H9 (cell line): ENCODE results near the gene ASAP3. TPM values are rescaled to one million over a fixed set of nuclear protein-coding genes. Genes with fewer than 3 reads are reported as not detected.
A peak's percentile ranks its signal among the peaks of the same experiment; 100 is the strongest.

Experiments
- DNase-seq: peaks from one replicate; pipeline ENCODE4 v3.0.0-alpha.2; 2017
- H2AFZ ChIP-seq: one replicate; pipeline ENCODE4 v1.6.1; 2013; ENCODE audit warnings: mild to moderate bottlenecking, low read length, control low read depth, moderate library complexity
- H2AK5ac ChIP-seq: 2 replicates; pipeline ENCODE4 v1.6.1; 2013; ENCODE audit warnings: low read length, control low read depth, mixed read lengths; ENCODE audit not compliant: insufficient read length
- H2BK120ac ChIP-seq: one replicate; pipeline ENCODE4 v1.6.1; 2013; ENCODE audit warnings: low read depth, mild to moderate bottlenecking, low read length, control low read depth, inconsistent platforms; ENCODE audit not compliant: poor library complexity, severe bottlenecking
- H2BK12ac ChIP-seq: 2 replicates; pipeline ENCODE4 v1.6.1; 2013; ENCODE audit warnings: low read length, control low read depth, mixed read lengths, low read depth; ENCODE audit not compliant: insufficient read length
- H2BK15ac ChIP-seq: 2 replicates; pipeline ENCODE4 v1.6.1; 2013; ENCODE audit warnings: low read depth, low read length, control low read depth
- H2BK20ac ChIP-seq: one replicate; pipeline ENCODE4 v1.6.1; 2013; ENCODE audit warnings: low read depth, mild to moderate bottlenecking, low read length, control low read depth, inconsistent platforms; ENCODE audit not compliant: poor library complexity, severe bottlenecking
- H2BK5ac ChIP-seq: 2 replicates; pipeline ENCODE4 v1.6.1; 2013; ENCODE audit warnings: low read length, control low read depth, mixed read lengths; ENCODE audit not compliant: insufficient read length
- H3K14ac ChIP-seq: 2 replicates; pipeline ENCODE4 v1.6.1; 2013; ENCODE audit warnings: low read length, control low read depth; ENCODE audit not compliant: insufficient read depth
- H3K18ac ChIP-seq: 2 replicates; pipeline ENCODE4 v1.6.1; 2013; ENCODE audit warnings: low read depth, mild to moderate bottlenecking, mixed read lengths, low read length, control low read depth; ENCODE audit not compliant: insufficient read length
- H3K23ac ChIP-seq: 2 replicates; pipeline ENCODE4 v1.6.1; 2013; ENCODE audit warnings: low read length, control low read depth, mixed read lengths, low read depth; ENCODE audit not compliant: insufficient read length
- H3K23me2 ChIP-seq: 2 replicates; pipeline ENCODE4 v1.6.1; 2013; ENCODE audit warnings: low read depth, mild to moderate bottlenecking, mixed read lengths, low read length, control low read depth; ENCODE audit not compliant: insufficient read length, poor library complexity, severe bottlenecking
- H3K27ac ChIP-seq: 2 replicates; pipeline ENCODE4 v1.5.1; 2013; ENCODE audit warnings: low read length, control low read depth, mixed read lengths, low read depth; ENCODE audit not compliant: insufficient read length
- H3K27me3 ChIP-seq: 2 replicates; pipeline ENCODE4 v1.6.1; 2013; ENCODE audit warnings: low read length, control low read depth, inconsistent platforms; ENCODE audit not compliant: insufficient read depth
- H3K4ac ChIP-seq: 2 replicates; pipeline ENCODE4 v1.6.1; 2013; ENCODE audit warnings: low read depth, mild to moderate bottlenecking, control low read depth, inconsistent platforms, low read length, moderate library complexity
- H3K4me1 ChIP-seq: 2 replicates; pipeline ENCODE4 v1.6.1; 2013; ENCODE audit warnings: low read length, control low read depth, inconsistent platforms; ENCODE audit not compliant: insufficient read depth
- H3K4me2 ChIP-seq: 2 replicates; pipeline ENCODE4 v1.6.1; 2013; ENCODE audit warnings: low read length, control low read depth, mixed read lengths; ENCODE audit not compliant: insufficient read length, insufficient read depth
- H3K56ac ChIP-seq: 2 replicates; pipeline ENCODE4 v1.6.1; 2013; ENCODE audit warnings: low read depth, mild to moderate bottlenecking, mixed read lengths, low read length, control low read depth; ENCODE audit not compliant: insufficient read length
- H3K79me1 ChIP-seq: 2 replicates; pipeline ENCODE4 v1.6.1; 2013; ENCODE audit warnings: low read depth, mild to moderate bottlenecking, moderate library complexity, low read length, control low read depth, inconsistent platforms; ENCODE audit not compliant: insufficient read depth, poor library complexity, severe bottlenecking
- H3K79me2 ChIP-seq: 2 replicates; pipeline ENCODE4 v1.6.1; 2013; ENCODE audit warnings: low read length, control low read depth, inconsistent platforms; ENCODE audit not compliant: insufficient read depth
- H3K9ac ChIP-seq: 2 replicates; pipeline ENCODE4 v1.6.1; 2013; ENCODE audit warnings: low read length, control low read depth, mixed read lengths; ENCODE audit not compliant: insufficient read length; ENCODE audit errors: extremely low read depth
- H3K9me3 ChIP-seq: one replicate; pipeline ENCODE4 v1.6.1; 2013; ENCODE audit warnings: low read depth, low read length, inconsistent platforms; ENCODE audit not compliant: control insufficient read depth
- H3T11ph ChIP-seq: one replicate; pipeline ENCODE4 v1.6.1; 2013; ENCODE audit warnings: mild to moderate bottlenecking, low read length, control low read depth, inconsistent platforms
- H4K20me1 ChIP-seq: one replicate; pipeline ENCODE4 v1.6.1; 2013; ENCODE audit not compliant: control insufficient read depth, insufficient read length, insufficient read depth
- H4K5ac ChIP-seq: 2 replicates; pipeline ENCODE4 v1.6.1; 2013; ENCODE audit warnings: low read depth, mild to moderate bottlenecking, mixed read lengths, low read length, control low read depth; ENCODE audit not compliant: insufficient read length
- H4K8ac ChIP-seq: replicated peaks from 2 replicates; pipeline ENCODE4 v1.6.1; 2013; ENCODE audit warnings: low read length, control low read depth, mixed read lengths, low read depth; ENCODE audit not compliant: insufficient read length
- H4K91ac ChIP-seq: 2 replicates; pipeline ENCODE4 v1.6.1; 2013; ENCODE audit warnings: low read depth, mild to moderate bottlenecking, moderate library complexity, mixed read lengths, low read length, control low read depth; ENCODE audit not compliant: insufficient read length
- H3K27ac Mint-ChIP-seq, 3 experiments: 2 replicates in 2 of 3; 3 replicates in 1 of 3; pipeline ENCODE4 v1.8.0; 2020 to 2021; ENCODE audit warnings: mixed read lengths in 3 of 3, mild to moderate bottlenecking in 1 of 3, moderate library complexity in 1 of 3
- H3K27me3 Mint-ChIP-seq: 2 replicates; pipeline ENCODE4 v1.8.0; 2021; ENCODE audit warnings: low read depth, mild to moderate bottlenecking, moderate library complexity, mixed read lengths
- H3K36me3 Mint-ChIP-seq, 3 experiments: 2 replicates in 2 of 3; 3 replicates in 1 of 3; pipeline ENCODE4 v1.8.0; 2020 to 2021; ENCODE audit warnings: low read depth in 3 of 3, mixed read lengths in 3 of 3; ENCODE audit not compliant: insufficient read depth in 1 of 3
- H3K4me1 Mint-ChIP-seq, 2 experiments: 2 replicates each; pipeline ENCODE4 v1.8.0; 2020; ENCODE audit warnings: mixed read lengths in 2 of 2
- H3K4me3 Mint-ChIP-seq, 2 experiments: 2 replicates in 1 of 2; 3 replicates in 1 of 2; pipeline ENCODE4 v1.8.0; 2020 to 2021; ENCODE audit warnings: mild to moderate bottlenecking in 2 of 2, mixed read lengths in 2 of 2, moderate library complexity in 1 of 2
- H3K9me3 Mint-ChIP-seq, 2 experiments: 2 replicates in 1 of 2; 3 replicates in 1 of 2; pipeline ENCODE4 v1.8.0; 2020; ENCODE audit warnings: mild to moderate bottlenecking in 2 of 2, mixed read lengths in 2 of 2, moderate library complexity in 1 of 2
- WGBS: extraction: QIAGEN DNeasy Blood & Tissue Kit; methylation state at CpG from one replicate; pipeline ENCODE4 v1.1.7; 2013; ENCODE audit warnings: missing lambda C conversion rate, low lambda C conversion rate, mixed read lengths; ENCODE audit not compliant: insufficient read length; ENCODE audit errors: extremely low coverage; 5-methylcytosine and 5-hydroxymethylcytosine counted together
- total RNA-seq: library from RNA; stranded (reverse); gene quantifications from 2 replicates; pipeline ENCODE4 v1.2.1, GENCODE V29; 2021
- TF ChIP-seq, protein P1 (sequence below): fragments of 200-600 bp; sonication (generic); conservative IDR thresholded peaks from 3 replicates; pipeline ENCODE4 v1.8.0; 2021; ENCODE audit warnings: antibody characterized with exemption, mild to moderate bottlenecking

ASAP3 gene
- total RNA-seq, 1 experiment from 2014 or later = 26.7 TPM

- no peaks in the 10 kb centered on the region for H3K9me3 ChIP-seq
- H2AK5ac ChIP-seq = no peak overlapping the region
- Mint-ChIP-seq H3K27me3 (peaks cover 2% of the 10 kb centered on the region), H3K9me3 (no peaks in the 10 kb centered on the region), H3K4me1 (peaks cover 0 to 5% of the 10 kb centered on the region in 2 experiments; a peak in 2 of 4 replicates), H3K4me3 (no peak overlapping the region), H3K27ac (peak overlapping the region in 1 of 3 experiments; percentile 49; a peak in 1 of 7 replicates), H3K36me3 (peaks cover 25 to 59% (median 50%) of the 10 kb centered on the region in 3 experiments)
- H2BK20ac ChIP-seq = no peak overlapping the region
- H4K20me1 ChIP-seq = no peaks in the 10 kb centered on the region
- no peak overlapping the region for H2BK12ac ChIP-seq
- H3K9ac ChIP-seq = no peak overlapping the region
- H2BK5ac ChIP-seq = no peak overlapping the region
- no peaks in the 10 kb centered on the region for H3K79me1 ChIP-seq
- TF ChIP-seq, protein P1, sequence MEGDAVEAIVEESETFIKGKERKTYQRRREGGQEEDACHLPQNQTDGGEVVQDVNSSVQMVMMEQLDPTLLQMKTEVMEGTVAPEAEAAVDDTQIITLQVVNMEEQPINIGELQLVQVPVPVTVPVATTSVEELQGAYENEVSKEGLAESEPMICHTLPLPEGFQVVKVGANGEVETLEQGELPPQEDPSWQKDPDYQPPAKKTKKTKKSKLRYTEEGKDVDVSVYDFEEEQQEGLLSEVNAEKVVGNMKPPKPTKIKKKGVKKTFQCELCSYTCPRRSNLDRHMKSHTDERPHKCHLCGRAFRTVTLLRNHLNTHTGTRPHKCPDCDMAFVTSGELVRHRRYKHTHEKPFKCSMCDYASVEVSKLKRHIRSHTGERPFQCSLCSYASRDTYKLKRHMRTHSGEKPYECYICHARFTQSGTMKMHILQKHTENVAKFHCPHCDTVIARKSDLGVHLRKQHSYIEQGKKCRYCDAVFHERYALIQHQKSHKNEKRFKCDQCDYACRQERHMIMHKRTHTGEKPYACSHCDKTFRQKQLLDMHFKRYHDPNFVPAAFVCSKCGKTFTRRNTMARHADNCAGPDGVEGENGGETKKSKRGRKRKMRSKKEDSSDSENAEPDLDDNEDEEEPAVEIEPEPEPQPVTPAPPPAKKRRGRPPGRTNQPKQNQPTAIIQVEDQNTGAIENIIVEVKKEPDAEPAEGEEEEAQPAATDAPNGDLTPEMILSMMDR = no peak
- H3K27ac ChIP-seq = no peak overlapping the region
- no CpG with 5 or more reads among the region's 7 CpGs for WGBS
- no peak for DNase-seq
- H3K27me3 ChIP-seq = no peaks in the 10 kb centered on the region; the same call in 1 of the 2 replicates
- no peaks in the 10 kb centered on the region for H3K4me1 ChIP-seq
- no peaks in the 10 kb centered on the region for H3K79me2 ChIP-seq
- H4K5ac ChIP-seq = no peak overlapping the region
- no peak overlapping the region for H3K4me2 ChIP-seq
- no peak overlapping the region for H2BK120ac ChIP-seq
- no peak overlapping the region for H3K23ac ChIP-seq
- H3K23me2 ChIP-seq = no peaks in the 10 kb centered on the region
- no peak overlapping the region for H3K18ac ChIP-seq
- H4K91ac ChIP-seq = no peak overlapping the region
- H3K14ac ChIP-seq = no peak overlapping the region
- no peak overlapping the region for H2AFZ ChIP-seq
- H3K4ac ChIP-seq = no peak overlapping the region
- no peak overlapping the region for H2BK15ac ChIP-seq
- H3T11ph ChIP-seq = no peak overlapping the region
- H4K8ac ChIP-seq = no peak overlapping the region
- no peak overlapping the region for H3K56ac ChIP-seq
Observed at GRCh38 chr1:23434260-23434775, 49.7 kb downstream of the ASAP3 start.
